ENCODE measurements around the gene NPAS3.

- no peak for TF ChIP-seq CTCF (IDR thresholded peaks at IDR 0.05; ENCODE audit: low read depth, low read length)
- no peak for TF ChIP-seq EZH2phosphoT487 (IDR thresholded peaks at IDR 0.05; ENCODE audit: low read depth)
Measured at GRCh38 chr14:33758547-33758946, 819.9 kb downstream of the NPAS3 start.

Data from OCI-LY3 (cell line).